Neutrophil (primary cell): ENCODE results near the gene DCDC2C.

Experiments used
- H3K27ac ChIP-seq: fragments of 200-600 bp; sonication (generic); 2 replicates; pipeline ENCODE4 v1.5.1; 2016; ENCODE audit warnings: mild to moderate bottlenecking, moderate library complexity
- H3K27me3 ChIP-seq: fragments of 200-600 bp; sonication (generic); 2 replicates; pipeline ENCODE4 v1.6.0; 2016; ENCODE audit warnings: mild to moderate bottlenecking
- H3K36me3 ChIP-seq: fragments of 200-600 bp; sonication (generic); 2 replicates; pipeline ENCODE4 v1.5.1; 2017
- H3K4me1 ChIP-seq, 2 experiments: fragments of 200-600 bp in 1 of 2; sonication (generic) in 1 of 2; 1 replicate in 1 of 2; 2 replicates in 1 of 2; pipeline versions ENCODE4 v1.5.1 to v1.6.1; 2013 to 2016; ENCODE audit warnings: low read depth in 1 of 2, low read length in 1 of 2, mild to moderate bottlenecking in 1 of 2, moderate library complexity in 1 of 2; ENCODE audit not compliant: control insufficient read depth in 1 of 2, insufficient read depth in 1 of 2
- H3K4me3 ChIP-seq, 2 experiments: fragments of 200-600 bp in 1 of 2; sonication (generic) in 1 of 2; 1 replicate in 1 of 2; 2 replicates in 1 of 2; pipeline ENCODE4 v1.5.1; 2013 to 2016; ENCODE audit warnings: low read depth in 1 of 2, low read length in 1 of 2, mild to moderate bottlenecking in 1 of 2, moderate library complexity in 1 of 2
- H3K9me3 ChIP-seq: fragments of 200-600 bp; sonication (generic); 2 replicates; pipeline ENCODE4 v1.5.1; 2016
- TF ChIP-seq, protein P1 (sequence below): fragments of 200-600 bp; sonication (generic); IDR thresholded peaks from 2 replicates; pipeline ENCODE4 v1.5.1; 2016; ENCODE audit warnings: antibody characterized with exemption

Gene DCDC2C

DNA sequence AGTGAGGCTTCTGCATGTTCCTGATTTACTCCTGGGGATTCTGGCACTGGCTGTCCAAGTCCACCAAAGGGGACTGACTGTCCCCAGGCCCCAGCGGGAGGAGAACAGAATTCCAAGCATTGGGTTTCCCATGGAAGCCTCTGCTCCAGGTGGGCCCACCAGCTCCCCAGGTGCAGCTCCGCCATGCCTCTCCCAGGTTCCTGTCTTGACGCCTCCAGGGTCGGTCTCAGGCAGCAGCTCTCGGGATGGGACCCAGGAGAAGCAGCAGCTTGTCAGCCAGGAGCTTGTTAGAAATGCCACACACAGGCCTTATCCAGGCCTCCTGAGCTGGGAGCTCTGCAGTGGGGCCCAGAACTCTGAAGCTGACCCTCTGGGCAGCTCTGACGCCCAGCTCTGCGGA is 47.9 kb downstream of the DCDC2C start:
- Histone ChIP-seq H3K27ac (no peak overlapping the region), H3K9me3 (no peaks in the 10 kb centered on the region), H3K4me1 (peaks cover 11 to 13% of the 10 kb centered on the region in 2 experiments), H3K4me3 (no peak overlapping the region), H3K27me3 (no peaks in the 10 kb centered on the region), H3K36me3 (no peaks in the 10 kb centered on the region)
- TF ChIP-seq, protein P1, sequence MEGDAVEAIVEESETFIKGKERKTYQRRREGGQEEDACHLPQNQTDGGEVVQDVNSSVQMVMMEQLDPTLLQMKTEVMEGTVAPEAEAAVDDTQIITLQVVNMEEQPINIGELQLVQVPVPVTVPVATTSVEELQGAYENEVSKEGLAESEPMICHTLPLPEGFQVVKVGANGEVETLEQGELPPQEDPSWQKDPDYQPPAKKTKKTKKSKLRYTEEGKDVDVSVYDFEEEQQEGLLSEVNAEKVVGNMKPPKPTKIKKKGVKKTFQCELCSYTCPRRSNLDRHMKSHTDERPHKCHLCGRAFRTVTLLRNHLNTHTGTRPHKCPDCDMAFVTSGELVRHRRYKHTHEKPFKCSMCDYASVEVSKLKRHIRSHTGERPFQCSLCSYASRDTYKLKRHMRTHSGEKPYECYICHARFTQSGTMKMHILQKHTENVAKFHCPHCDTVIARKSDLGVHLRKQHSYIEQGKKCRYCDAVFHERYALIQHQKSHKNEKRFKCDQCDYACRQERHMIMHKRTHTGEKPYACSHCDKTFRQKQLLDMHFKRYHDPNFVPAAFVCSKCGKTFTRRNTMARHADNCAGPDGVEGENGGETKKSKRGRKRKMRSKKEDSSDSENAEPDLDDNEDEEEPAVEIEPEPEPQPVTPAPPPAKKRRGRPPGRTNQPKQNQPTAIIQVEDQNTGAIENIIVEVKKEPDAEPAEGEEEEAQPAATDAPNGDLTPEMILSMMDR, result no peak

DNA sequence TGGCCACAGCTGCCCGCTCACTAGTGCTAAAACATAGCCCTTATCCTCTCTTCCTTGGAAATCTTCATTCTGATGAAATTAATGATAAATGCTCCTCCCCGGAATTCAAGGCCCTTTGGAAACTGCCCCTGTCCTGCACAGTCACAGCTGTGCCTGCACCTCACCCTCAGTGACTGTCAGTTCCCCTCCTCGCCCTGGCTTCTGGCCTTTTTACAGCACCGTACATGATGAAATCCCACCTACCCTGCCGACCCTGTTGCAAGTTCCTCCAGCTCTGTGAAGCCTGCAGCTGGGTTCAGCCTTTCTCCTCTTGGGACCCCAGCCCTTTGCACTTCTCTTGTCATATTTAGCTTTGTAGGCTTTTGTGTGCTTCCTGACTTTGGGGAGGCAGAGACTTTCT is 48.4 kb downstream of the DCDC2C start:
- Histone ChIP-seq H3K27ac (no peak overlapping the region), H3K9me3 (no peaks in the 10 kb centered on the region), H3K36me3 (no peaks in the 10 kb centered on the region), H3K4me3 (no peak overlapping the region), H3K27me3 (no peaks in the 10 kb centered on the region), H3K4me1 (peaks cover 11 to 13% of the 10 kb centered on the region in 2 experiments)
- TF ChIP-seq, protein P1, result no peak

DNA sequence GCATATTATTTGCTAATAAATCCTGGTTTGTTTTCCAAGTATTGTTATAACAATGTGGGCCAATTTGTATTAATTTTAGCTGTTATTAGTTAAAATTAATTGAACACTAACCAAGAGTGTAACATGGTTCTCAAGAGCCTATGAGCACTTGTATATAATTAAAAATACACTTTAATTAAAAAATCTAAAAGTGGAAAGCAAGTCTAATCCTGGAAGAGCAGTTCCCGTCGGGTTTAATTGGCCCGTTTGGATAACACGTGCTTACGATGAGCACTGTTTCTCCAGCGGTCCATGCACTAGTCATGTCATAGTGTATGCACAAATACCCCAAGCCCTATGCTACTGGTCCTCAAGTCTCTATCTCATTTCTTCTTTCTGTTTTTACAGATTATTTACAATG is 49.0 kb downstream of the DCDC2C start:
- Histone ChIP-seq H3K4me1 (peaks cover 11 to 13% of the 10 kb centered on the region in 2 experiments), H3K36me3 (no peaks in the 10 kb centered on the region), H3K9me3 (no peaks in the 10 kb centered on the region), H3K4me3 (no peak overlapping the region), H3K27ac (no peak overlapping the region), H3K27me3 (peaks cover under 1% of the 10 kb centered on the region)
- TF ChIP-seq, protein P1, result no peak

DNA sequence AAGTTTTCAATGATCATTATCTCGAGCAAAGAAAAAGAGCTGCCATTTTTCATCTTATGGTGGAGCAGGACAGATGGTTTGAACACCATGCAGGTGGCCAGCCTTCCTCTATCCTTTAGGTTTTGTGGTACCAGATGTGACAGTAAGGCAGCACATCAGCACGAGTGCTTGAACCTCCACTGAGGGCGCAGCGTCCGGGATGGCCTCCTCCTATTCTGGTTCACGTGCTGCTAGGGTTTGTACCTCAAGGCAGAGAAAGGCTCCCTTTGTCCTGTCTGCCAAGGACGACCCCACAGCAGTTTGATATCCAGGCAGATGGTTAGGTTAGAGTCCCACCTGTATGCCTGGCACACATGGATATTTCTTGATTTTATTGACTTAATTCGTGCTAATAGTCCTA is 50.2 kb downstream of the DCDC2C start:
- H3K9me3 ChIP-seq, result no peaks in the 10 kb centered on the region
- no peak overlapping the region for H3K4me3 ChIP-seq
- H3K27me3 ChIP-seq, result peaks cover 3% of the 10 kb centered on the region
- no peak overlapping the region for H3K27ac ChIP-seq
- TF ChIP-seq, protein P1, result no peak
- no peaks in the 10 kb centered on the region for H3K36me3 ChIP-seq
- H3K4me1 ChIP-seq, result peaks cover 11 to 13% of the 10 kb centered on the region in 2 experiments

DNA sequence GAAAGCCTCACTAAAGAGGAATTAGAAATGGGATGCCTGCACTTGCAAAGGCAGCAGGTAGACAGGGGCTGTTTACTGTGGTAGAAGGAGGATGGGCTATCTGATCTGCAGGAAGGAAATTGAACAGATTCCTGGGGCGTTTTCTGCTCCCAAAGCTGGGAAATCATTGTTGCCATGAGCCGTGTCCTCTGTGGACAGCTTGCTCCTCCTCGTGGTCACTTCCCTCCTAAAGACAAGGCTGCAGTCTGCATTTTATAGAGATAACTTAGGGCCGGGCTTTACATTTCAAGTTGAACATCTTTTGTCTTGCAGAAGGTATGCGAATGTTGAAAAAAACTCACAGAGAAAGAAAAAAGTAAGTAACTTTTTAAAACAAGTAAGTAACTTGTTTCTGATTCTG is 50.9 kb downstream of the DCDC2C start:
- Histone ChIP-seq H3K27ac (no peak overlapping the region), H3K36me3 (no peaks in the 10 kb centered on the region), H3K4me3 (no peak overlapping the region), H3K9me3 (no peaks in the 10 kb centered on the region), H3K27me3 (peaks cover 3% of the 10 kb centered on the region), H3K4me1 (peaks cover 11 to 13% of the 10 kb centered on the region in 2 experiments)
- TF ChIP-seq, protein P1, result no peak

DNA sequence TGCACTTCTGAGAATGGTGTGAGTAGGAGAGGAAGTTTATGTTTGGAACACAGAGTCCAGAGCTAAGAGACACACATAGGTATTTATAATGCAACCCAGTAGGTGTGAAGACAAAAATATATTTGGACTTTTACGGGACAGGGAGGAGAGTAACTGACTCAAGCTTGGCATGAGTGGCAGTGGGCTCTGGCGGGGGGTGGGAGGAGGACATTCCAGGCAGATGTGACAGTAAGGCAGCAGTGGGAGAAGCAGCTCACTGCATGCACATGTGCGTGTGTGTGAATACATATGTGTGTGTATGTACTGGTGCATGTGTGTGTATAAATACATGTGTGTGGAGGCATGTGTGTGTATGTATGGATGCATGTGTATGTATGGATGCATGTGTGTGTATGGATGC is 51.4 kb downstream of the DCDC2C start:
- H3K36me3 ChIP-seq, result no peaks in the 10 kb centered on the region
- H3K4me1 ChIP-seq, result peaks cover 11 to 13% of the 10 kb centered on the region in 2 experiments
- TF ChIP-seq, protein P1, result no peak
- H3K27me3 ChIP-seq, result peaks cover 3% of the 10 kb centered on the region
- no peak overlapping the region for H3K4me3 ChIP-seq
- no peak overlapping the region for H3K27ac ChIP-seq
- H3K9me3 ChIP-seq, result no peaks in the 10 kb centered on the region
